ENCODE results near the gene SELENOF. TPM values are rescaled to one million over a fixed set of nuclear protein-coding genes. Genes with fewer than 3 reads are reported as not detected.
A peak's percentile ranks its signal among the peaks of the same experiment; 100 is the strongest.

The SELENOF gene
- total and polyA plus RNA-seq, 9 donors, result 127 to 187 (median 138) TPM

- Histone ChIP-seq H3K9me3 (replicated peaks; ENCODE audit: control insufficient read depth, low read depth, low read length) (peaks cover 6% of the 10 kb centered on the region), H3K4me3 (ENCODE audit: low read length) (no peak overlapping the region), H3K27ac (ENCODE audit: low read length) (no peak overlapping the region), H3K27me3 (ENCODE audit: control insufficient read depth, insufficient read depth, low read length) (no peaks in the 10 kb centered on the region), H3K4me1 (ENCODE audit: control insufficient read depth, insufficient read depth, low read length) (no peaks in the 10 kb centered on the region), H3K36me3 (ENCODE audit: control insufficient read depth, insufficient read depth, low read length) (no peaks in the 10 kb centered on the region)
- 79% methylated on average over 1 of the region's 3 CpGs for WGBS (ENCODE audit: insufficient coverage)
- DNase-seq, result peak; percentile 19
These were observed 64.2 kb downstream of the SELENOF start for GRCh38 chr1:86849756-86850155.

GRCh38 chr1:86848654-86849053, 65.3 kb downstream of the SELENOF start:
- WGBS (ENCODE audit: insufficient coverage), result no CpG with 5 or more reads among the region's 2 CpGs
- Histone ChIP-seq H3K27ac (ENCODE audit: low read length) (no peak overlapping the region), H3K27me3 (ENCODE audit: control insufficient read depth, insufficient read depth, low read length) (no peaks in the 10 kb centered on the region), H3K9me3 (replicated peaks; ENCODE audit: control insufficient read depth, low read depth, low read length) (no peaks in the 10 kb centered on the region), H3K4me1 (ENCODE audit: control insufficient read depth, insufficient read depth, low read length) (no peaks in the 10 kb centered on the region), H3K36me3 (ENCODE audit: control insufficient read depth, insufficient read depth, low read length) (no peaks in the 10 kb centered on the region), H3K4me3 (ENCODE audit: low read length) (no peak overlapping the region)
- DNase-seq, result peak; percentile 39

- DNase-seq, result peak; percentile 24
- Histone ChIP-seq H3K27me3 (ENCODE audit: control insufficient read depth, insufficient read depth, low read length) (no peaks in the 10 kb centered on the region), H3K27ac (ENCODE audit: low read length) (no peak overlapping the region), H3K36me3 (ENCODE audit: control insufficient read depth, insufficient read depth, low read length) (no peaks in the 10 kb centered on the region), H3K9me3 (replicated peaks; ENCODE audit: control insufficient read depth, low read depth, low read length) (no peaks in the 10 kb centered on the region), H3K4me3 (ENCODE audit: low read length) (no peak overlapping the region), H3K4me1 (ENCODE audit: control insufficient read depth, insufficient read depth, low read length) (no peaks in the 10 kb centered on the region)
- WGBS (ENCODE audit: insufficient coverage), result no CpG with 5 or more reads among the region's 2 CpGs
These were observed 67.7 kb downstream of the SELENOF start for GRCh38 chr1:86846164-86846647.

- Histone ChIP-seq H3K27me3 (ENCODE audit: control insufficient read depth, insufficient read depth, low read length) (no peaks in the 10 kb centered on the region), H3K4me3 (ENCODE audit: low read length) (no peak overlapping the region), H3K4me1 (ENCODE audit: control insufficient read depth, insufficient read depth, low read length) (no peaks in the 10 kb centered on the region), H3K27ac (ENCODE audit: low read length) (no peak overlapping the region), H3K36me3 (ENCODE audit: control insufficient read depth, insufficient read depth, low read length) (no peaks in the 10 kb centered on the region), H3K9me3 (replicated peaks; ENCODE audit: control insufficient read depth, low read depth, low read length) (no peaks in the 10 kb centered on the region)
- 100% methylated on average over 1 of the region's 3 CpGs for WGBS (ENCODE audit: insufficient coverage)
- DNase-seq, result no peak
These were observed 68.4 kb downstream of the SELENOF start for GRCh38 chr1:86845514-86845913.

GRCh38 chr1:86841116-86841515, 72.8 kb downstream of the SELENOF start:
- H3K4me3 ChIP-seq (ENCODE audit: low read length), result no peak overlapping the region
- no peak overlapping the region for H3K27ac ChIP-seq (ENCODE audit: low read length)
- no peaks in the 10 kb centered on the region for H3K9me3 ChIP-seq (replicated peaks; ENCODE audit: control insufficient read depth, low read depth, low read length)
- H3K36me3 ChIP-seq (ENCODE audit: control insufficient read depth, insufficient read depth, low read length), result no peaks in the 10 kb centered on the region
- DNase-seq, result peak; percentile 25
- WGBS (ENCODE audit: insufficient coverage), result no CpG with 5 or more reads among the region's 1 CpG
- no peaks in the 10 kb centered on the region for H3K4me1 ChIP-seq (ENCODE audit: control insufficient read depth, insufficient read depth, low read length)
- H3K27me3 ChIP-seq (ENCODE audit: control insufficient read depth, insufficient read depth, low read length), result no peaks in the 10 kb centered on the region

- Histone ChIP-seq H3K4me1 (ENCODE audit: control insufficient read depth, insufficient read depth, low read length) (no peaks in the 10 kb centered on the region), H3K9me3 (replicated peaks; ENCODE audit: control insufficient read depth, low read depth, low read length) (no peaks in the 10 kb centered on the region), H3K4me3 (ENCODE audit: low read length) (no peak overlapping the region), H3K36me3 (ENCODE audit: control insufficient read depth, insufficient read depth, low read length) (no peaks in the 10 kb centered on the region), H3K27me3 (ENCODE audit: control insufficient read depth, insufficient read depth, low read length) (no peaks in the 10 kb centered on the region), H3K27ac (ENCODE audit: low read length) (no peak overlapping the region)
- WGBS (ENCODE audit: insufficient coverage), result 29% methylated on average over 7 of the region's 17 CpGs
- peak; percentile 88 for DNase-seq
These were observed 80.3 kb downstream of the SELENOF start for GRCh38 chr1:86833461-86834215.

GRCh38 chr1:86832433-86832832, 81.5 kb downstream of the SELENOF start:
- H3K9me3 ChIP-seq (replicated peaks; ENCODE audit: control insufficient read depth, low read depth, low read length), result no peaks in the 10 kb centered on the region
- no peak for DNase-seq
- H3K4me3 ChIP-seq (ENCODE audit: low read length), result no peak overlapping the region
- no peak overlapping the region for H3K27ac ChIP-seq (ENCODE audit: low read length)
- WGBS (ENCODE audit: insufficient coverage), result 60% methylated on average over 1 of the region's 1 CpG
- H3K36me3 ChIP-seq (ENCODE audit: control insufficient read depth, insufficient read depth, low read length), result no peaks in the 10 kb centered on the region
- no peaks in the 10 kb centered on the region for H3K4me1 ChIP-seq (ENCODE audit: control insufficient read depth, insufficient read depth, low read length)
- no peaks in the 10 kb centered on the region for H3K27me3 ChIP-seq (ENCODE audit: control insufficient read depth, insufficient read depth, low read length)

GRCh38 chr1:86829321-86829720, 84.6 kb downstream of the SELENOF start:
- no peaks in the 10 kb centered on the region for H3K36me3 ChIP-seq (ENCODE audit: control insufficient read depth, insufficient read depth, low read length)
- DNase-seq, result no peak
- H3K27ac ChIP-seq (ENCODE audit: low read length), result no peak overlapping the region
- WGBS (ENCODE audit: insufficient coverage), result 100% methylated on average over 1 of the region's 3 CpGs
- H3K4me1 ChIP-seq (ENCODE audit: control insufficient read depth, insufficient read depth, low read length), result no peaks in the 10 kb centered on the region
- no peaks in the 10 kb centered on the region for H3K27me3 ChIP-seq (ENCODE audit: control insufficient read depth, insufficient read depth, low read length)
- H3K4me3 ChIP-seq (ENCODE audit: low read length), result no peak overlapping the region
- no peaks in the 10 kb centered on the region for H3K9me3 ChIP-seq (replicated peaks; ENCODE audit: control insufficient read depth, low read depth, low read length)

- Histone ChIP-seq H3K4me3 (ENCODE audit: low read length) (no peak overlapping the region), H3K4me1 (ENCODE audit: control insufficient read depth, insufficient read depth, low read length) (no peaks in the 10 kb centered on the region), H3K27ac (ENCODE audit: low read length) (no peak overlapping the region), H3K27me3 (ENCODE audit: control insufficient read depth, insufficient read depth, low read length) (no peaks in the 10 kb centered on the region), H3K9me3 (replicated peaks; ENCODE audit: control insufficient read depth, low read depth, low read length) (no peaks in the 10 kb centered on the region), H3K36me3 (ENCODE audit: control insufficient read depth, insufficient read depth, low read length) (no peaks in the 10 kb centered on the region)
- DNase-seq, result no peak
- 34% methylated on average over 2 of the region's 3 CpGs for WGBS (ENCODE audit: insufficient coverage)
These were observed 85.9 kb downstream of the SELENOF start for GRCh38 chr1:86828024-86828423.

GRCh38 chr1:86826856-86827255, 87.1 kb downstream of the SELENOF start:
- H3K4me3 ChIP-seq (ENCODE audit: low read length), result no peak overlapping the region
- DNase-seq, result no peak
- no peaks in the 10 kb centered on the region for H3K36me3 ChIP-seq (ENCODE audit: control insufficient read depth, insufficient read depth, low read length)
- no peaks in the 10 kb centered on the region for H3K4me1 ChIP-seq (ENCODE audit: control insufficient read depth, insufficient read depth, low read length)
- no peaks in the 10 kb centered on the region for H3K9me3 ChIP-seq (replicated peaks; ENCODE audit: control insufficient read depth, low read depth, low read length)
- no peaks in the 10 kb centered on the region for H3K27me3 ChIP-seq (ENCODE audit: control insufficient read depth, insufficient read depth, low read length)
- no peak overlapping the region for H3K27ac ChIP-seq (ENCODE audit: low read length)

- Histone ChIP-seq H3K36me3 (ENCODE audit: control insufficient read depth, insufficient read depth, low read length) (no peaks in the 10 kb centered on the region), H3K9me3 (replicated peaks; ENCODE audit: control insufficient read depth, low read depth, low read length) (no peaks in the 10 kb centered on the region), H3K27me3 (ENCODE audit: control insufficient read depth, insufficient read depth, low read length) (no peaks in the 10 kb centered on the region), H3K4me1 (ENCODE audit: control insufficient read depth, insufficient read depth, low read length) (no peaks in the 10 kb centered on the region), H3K27ac (ENCODE audit: low read length) (no peak overlapping the region), H3K4me3 (ENCODE audit: low read length) (no peak overlapping the region)
- DNase-seq, result no peak
- 0% methylated on average over 1 of the region's 2 CpGs for WGBS (ENCODE audit: insufficient coverage)
These were observed 88.6 kb downstream of the SELENOF start for GRCh38 chr1:86825319-86825718.
